ENCODE measurements around the gene TRA2B. TPM values are rescaled to one million over a fixed set of nuclear protein-coding genes. Genes with fewer than 3 reads are reported as not detected.

The TRA2B gene
- total and polyA plus RNA-seq, 2 of the 8 experiments (the other 6 are each of a cell fraction or from before 2014, with no cell fraction given), result 206 to 274 TPM

DNA sequence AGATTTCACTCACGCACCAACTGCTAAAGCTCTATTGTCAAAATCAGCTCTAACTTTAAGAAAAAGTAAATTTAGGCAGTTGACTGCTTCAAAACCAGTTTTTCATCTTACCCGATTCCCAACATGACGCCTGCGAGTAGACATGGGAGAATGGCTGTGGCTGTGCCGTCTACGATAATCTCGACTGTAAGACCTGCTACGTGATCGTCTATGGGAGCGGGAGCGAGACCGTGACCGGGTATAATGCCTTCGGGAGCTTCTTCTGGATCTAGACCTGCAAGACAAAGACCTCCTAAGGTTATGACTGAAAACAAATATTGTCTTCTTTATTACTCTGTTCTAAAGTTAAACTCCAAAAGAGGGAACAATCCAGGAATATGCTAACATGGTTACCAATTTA lies 12.5 kb downstream of the TRA2B start:
- 93% methylated on average over 14 of the region's 14 CpGs; no CpG with 5 or more reads in 1 of the 2 experiments for WGBS, 2 experiments (ENCODE audit: extremely low coverage in 1 of 2, insufficient coverage in 1 of 2, insufficient read length in 1 of 2, insufficient replicate concordance in 2 of 2, low coverage in 1 of 2, low lambda C conversion rate in 2 of 2, missing lambda C conversion rate in 1 of 2)
- peaks cover 49 to 55% of the 10 kb centered on the region in 2 experiments for H4K20me1 ChIP-seq (replicated peaks in 1 of 2; ENCODE audit: control insufficient read depth in 1 of 2, insufficient read depth in 2 of 2, low read length in 2 of 2)
- no peak overlapping the region; a peak in 1 of 4 replicates for H3K4me2 ChIP-seq (ENCODE audit: insufficient read depth in 1 of 2, low read depth in 2 of 2, low read length in 2 of 2)
- no peak overlapping the region for H2AK5ac ChIP-seq (ENCODE audit: low read depth, low read length)
- H2BK120ac ChIP-seq (replicated peaks; ENCODE audit: low read depth, low read length), result no peak overlapping the region
- H4K8ac ChIP-seq (ENCODE audit: extremely low read depth, insufficient read depth, low read length), result no peak overlapping the region; the same call in 1 of the 2 replicates
- no peak overlapping the region for H2BK20ac ChIP-seq (ENCODE audit: low read length)
- peaks cover 0 to 11% (median 10%) of the 10 kb centered on the region in 4 experiments; a peak in 5 of 7 replicates for H3K4me1 ChIP-seq (replicated peaks in 1 of 4; ENCODE audit: control insufficient read depth in 3 of 4, insufficient read depth in 4 of 4, low read length in 3 of 4)
- H3K9ac ChIP-seq (replicated peaks in 1 of 4; ENCODE audit: extremely low read depth in 1 of 4, low read depth in 3 of 4, low read length in 3 of 4), result no peak overlapping the region
- DNase-seq (ENCODE audit: low read depth in 1 of 2, low spot score in 2 of 2) (no peak), FAIRE-seq (no peak)
- H3K18ac ChIP-seq (ENCODE audit: extremely low read depth, low read length), result no peak overlapping the region
- H2AFZ ChIP-seq (ENCODE audit: low read length), result no peak overlapping the region
- ChIA-PET CTCF (ENCODE audit: partially characterized antibody) (interaction anchor here (0.8 to 3.0 kb wide), 4 partner anchors 18 to 352 kb away, joined by 3 to 12 read pairs (median 6); no protein-coding TSS in a partner anchor), POLR2A (ENCODE audit: partially characterized antibody) (interaction anchor here (0.8 to 13.8 kb wide), 6 partner anchors 8 to 250 kb away, joined by 3 to 176 read pairs (median 6); partner anchors contain the start of gene TRA2B)
- peaks cover 43 to 90% (median 67%) of the 10 kb centered on the region in 4 experiments for H3K36me3 ChIP-seq (ENCODE audit: control insufficient read depth in 2 of 4, insufficient read depth in 4 of 4, low read length in 3 of 4)
- peaks cover 86 to 100% of the 10 kb centered on the region in 2 experiments for H3K79me2 ChIP-seq (ENCODE audit: control insufficient read depth in 1 of 2, insufficient read depth in 2 of 2, low read length in 2 of 2)
- H3K14ac ChIP-seq (ENCODE audit: insufficient read length), result no peak overlapping the region
- no peaks in the 10 kb centered on the region for H3K27me3 ChIP-seq (replicated peaks in 1 of 4; ENCODE audit: control insufficient read depth in 3 of 4, extremely low read depth in 1 of 4, insufficient read depth in 3 of 4, low read length in 3 of 4)
- no peaks in the 10 kb centered on the region for H3K9me3 ChIP-seq (ENCODE audit: insufficient read depth in 2 of 2, low read depth in 1 of 2, low read length in 1 of 2)
- H4K5ac ChIP-seq (ENCODE audit: insufficient read length, low read depth, low read length), result no peak overlapping the region
- H3K79me1 ChIP-seq (ENCODE audit: low read depth, low read length), result no peaks in the 10 kb centered on the region; the same call in 1 of the 2 replicates
- H3K56ac ChIP-seq (replicated peaks; ENCODE audit: insufficient read length, low read depth, low read length), result no peak overlapping the region
- H2BK5ac ChIP-seq (ENCODE audit: low read depth, low read length), result no peak overlapping the region
- H3K4me3 ChIP-seq (ENCODE audit: extremely low read depth in 1 of 4, insufficient read depth in 2 of 4, low read depth in 3 of 4, low read length in 4 of 4), result no peak overlapping the region
- no peak overlapping the region for H2BK12ac ChIP-seq (ENCODE audit: low read depth, low read length)
- H3K4ac ChIP-seq (replicated peaks; ENCODE audit: insufficient read length, low read depth, low read length), result no peak overlapping the region
- H2BK15ac ChIP-seq (ENCODE audit: low read length), result no peak overlapping the region
- H3K27ac ChIP-seq (ENCODE audit: low read depth, low read length), result no peak overlapping the region
- no peaks in the 10 kb centered on the region for H3K23me2 ChIP-seq (ENCODE audit: low read depth, low read length)
- no peak overlapping the region for H4K91ac ChIP-seq (replicated peaks; ENCODE audit: insufficient read length, low read length)
- no peak overlapping the region for H3K23ac ChIP-seq (ENCODE audit: insufficient read length)
- TF ChIP-seq RXRA (IDR thresholded peaks at IDR 0.05; ENCODE audit: insufficient read depth, low read depth, low read length), result no peak
- no peak for TF ChIP-seq RFX5 (IDR thresholded peaks at IDR 0.05; ENCODE audit: borderline replicate concordance, low read depth, low read length)
- no peak for TF ChIP-seq SIRT6 (IDR thresholded peaks at IDR 0.05; ENCODE audit: low read length)
- TF ChIP-seq SRF (IDR thresholded peaks at IDR 0.05; ENCODE audit: low read depth, low read length), result no peak
- peak in 1 of 2 experiments; percentile 49; a peak in 1 of 3 replicates for TF ChIP-seq POLR2A (IDR thresholded peaks at IDR 0.05; ENCODE audit: control extremely low read depth in 1 of 2, low read depth in 2 of 2, low read length in 2 of 2)
- no peak for TF ChIP-seq HDAC6 (IDR thresholded peaks at IDR 0.05; ENCODE audit: low read depth, low read length)
- TF ChIP-seq ZNF274 (IDR thresholded peaks at IDR 0.05; ENCODE audit: borderline replicate concordance, extremely low read depth, low read length), result no peak
- no peak for TF ChIP-seq RBBP5 (IDR thresholded peaks at IDR 0.05; ENCODE audit: borderline replicate concordance, low read depth, low read length)
- no peak for TF ChIP-seq NANOG (IDR thresholded peaks at IDR 0.05; ENCODE audit: insufficient read depth, low read depth, low read length, poor library complexity, severe bottlenecking)
- TF ChIP-seq, protein P1, sequence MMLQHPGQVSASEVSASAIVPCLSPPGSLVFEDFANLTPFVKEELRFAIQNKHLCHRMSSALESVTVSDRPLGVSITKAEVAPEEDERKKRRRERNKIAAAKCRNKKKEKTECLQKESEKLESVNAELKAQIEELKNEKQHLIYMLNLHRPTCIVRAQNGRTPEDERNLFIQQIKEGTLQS (IDR thresholded peaks at IDR 0.05; ENCODE audit: insufficient read depth, low read depth, low read length), result no peak
- TF ChIP-seq CBX8 (IDR thresholded peaks at IDR 0.05; ENCODE audit: borderline replicate concordance, low read depth, low read length), result no peak
- TF ChIP-seq HDAC2 (IDR thresholded peaks at IDR 0.05; ENCODE audit: borderline replicate concordance in 1 of 2, low read depth in 2 of 2, low read length in 2 of 2), result no peak
- no peak for TF ChIP-seq TBP (IDR thresholded peaks at IDR 0.05; ENCODE audit: low read depth, low read length)

Data from H1 (cell line).